HepG2 (cell line): ENCODE data around the gene MAP3K8. TPM values are rescaled to one million over a fixed set of nuclear protein-coding genes. Genes with fewer than 3 reads are reported as not detected.

Source experiments
- ATAC-seq: fragments of 200-7000 bp; cut with Tn5 transposase; 3 replicates; pipeline ENCODE4 v1.9.1; 2020; ENCODE audit warnings: mild to moderate bottlenecking, moderate library complexity
- BruUV-seq: library from RNA; stranded (reverse); fragments of 400-500 nt; replicated peaks from 2 replicates; lab custom pipeline; 2021; lab: Mats Ljungman, UMichigan
- CTCF ChIA-PET: fragments of 300-600 bp; formaldehyde crosslinking; extraction: SDS; loops from one replicate; lab custom pipeline; 2021; ENCODE audit warnings: low total read pairs, inconsistent platforms, low intra/inter-chr PET ratio; lab: Yijun Ruan, JAX
- POLR2A ChIA-PET: fragments of 350-600 bp; sonication (Branson Sonifier 250); formaldehyde crosslinking; loops from one replicate; lab custom pipeline; 2020; ENCODE audit warnings: antibody characterized with exemption, inconsistent platforms; lab: Yijun Ruan, JAX
- DNase-seq: peaks from one replicate; pipeline ENCODE4 v3.0.0-alpha.2; 2015; ENCODE audit warnings: low spot score
- FAIRE-seq: peaks from 3 replicates; lab custom pipeline; 2011; peaks lifted over from hg19 to GRCh38; lab: Jason Lieb, UNC
- H2AFZ ChIP-seq: one replicate; pipeline ENCODE4 v1.6.1; 2011; ENCODE audit warnings: low read length, inconsistent platforms
- H3K27ac ChIP-seq: fragments of 300-600 bp; 3 replicates; pipeline ENCODE4 v1.8.0; 2011; ENCODE audit warnings: mixed run types, mild to moderate bottlenecking, mixed read lengths, low read length, inconsistent platforms; ENCODE audit not compliant: insufficient read depth; ENCODE audit errors: extremely low read length
- H3K27me3 ChIP-seq, 2 experiments: fragments of 200-600 bp in 1 of 2; 2 replicates in 1 of 2; 3 replicates in 1 of 2; pipeline versions ENCODE4 v1.6.0 to v1.8.0; 2011; ENCODE audit warnings: low read length in 2 of 2, mild to moderate bottlenecking in 2 of 2, moderate library complexity in 2 of 2, inconsistent platforms in 1 of 2; ENCODE audit not compliant: insufficient read depth in 2 of 2, control insufficient read depth in 1 of 2
- H3K36me3 ChIP-seq, 2 experiments: fragments of 200-600 bp in 1 of 2; replicated peaks in 1 of 2; 2 replicates in 1 of 2; 3 replicates in 1 of 2; pipeline versions ENCODE4 v1.5.1 to v1.8.0; 2011; ENCODE audit warnings: low read length in 2 of 2, inconsistent platforms in 1 of 2; ENCODE audit not compliant: insufficient read depth in 2 of 2, control insufficient read depth in 1 of 2
- H3K4me1 ChIP-seq: 2 replicates; pipeline ENCODE4 v1.5.1; 2012; ENCODE audit warnings: low read length, inconsistent platforms; ENCODE audit not compliant: insufficient read depth
- H3K4me2 ChIP-seq: 2 replicates; pipeline ENCODE4 v1.6.0; 2011; ENCODE audit warnings: low read depth, low read length, inconsistent platforms
- H3K4me3 ChIP-seq, 3 experiments: fragments of 200-600 bp in 1 of 3; sonication (generic), shearing (Covaris generic) in 1 of 3; replicated peaks in 1 of 3; 2 replicates each; pipeline ENCODE4 v1.5.1; 2011 to 2016; ENCODE audit warnings: low read length in 3 of 3, inconsistent platforms in 2 of 3, low read depth in 2 of 3, mild to moderate bottlenecking in 2 of 3, control low read depth in 1 of 3, mixed read lengths in 1 of 3; ENCODE audit not compliant: insufficient read depth in 1 of 3
- H3K79me2 ChIP-seq: one replicate; pipeline ENCODE4 v1.6.1; 2011; ENCODE audit warnings: low read length, inconsistent platforms; ENCODE audit not compliant: insufficient read depth
- H3K9ac ChIP-seq: 2 replicates; pipeline ENCODE4 v1.6.0; 2011; ENCODE audit warnings: mild to moderate bottlenecking, low read depth, low read length, inconsistent platforms; ENCODE audit not compliant: insufficient read depth
- H3K9me3 ChIP-seq: 2 replicates; pipeline ENCODE4 v1.5.1; 2012; ENCODE audit warnings: mild to moderate bottlenecking, low read length
- H4K20me1 ChIP-seq: 2 replicates; pipeline ENCODE4 v1.6.0; 2011; ENCODE audit warnings: inconsistent platforms, mild to moderate bottlenecking, low read length, moderate library complexity; ENCODE audit not compliant: insufficient read depth
- BRCA1 ChIP-seq: sonication (generic); formaldehyde crosslinking; IDR thresholded peaks from 2 replicates; pipeline ENCODE4 v1.4.0; 2020; ENCODE audit warnings: missing genetic modification reagents
- HIVEP1 ChIP-seq: sonication (generic); formaldehyde crosslinking; IDR thresholded peaks from 2 replicates; pipeline ENCODE4 v1.4.0; 2020; ENCODE audit warnings: mild to moderate bottlenecking, missing genetic modification reagents
- IRX3 ChIP-seq: sonication (generic); formaldehyde crosslinking; IDR thresholded peaks from 2 replicates; pipeline ENCODE4 v1.8.1; 2023; ENCODE audit warnings: mild to moderate bottlenecking, low read depth, missing genetic modification reagents, borderline replicate concordance
- MIER2 ChIP-seq: IDR thresholded peaks from 2 replicates; pipeline ENCODE4 v1.6.1; 2016; ENCODE audit warnings: missing biosample characterization, missing genetic modification reagents
- MXI1 ChIP-seq: IDR thresholded peaks from 3 replicates; pipeline ENCODE4 v1.6.1; 2012; ENCODE audit warnings: low read depth, low read length, inconsistent platforms, borderline replicate concordance
- NCOA1 ChIP-seq: sonication (generic); formaldehyde crosslinking; IDR thresholded peaks from 2 replicates; pipeline ENCODE4 v1.9.0; 2021; ENCODE audit warnings: missing genetic modification reagents
- YEATS4 ChIP-seq: sonication (generic); formaldehyde crosslinking; IDR thresholded peaks from 2 replicates; pipeline ENCODE4 v1.4.0; 2020; ENCODE audit warnings: missing genetic modification reagents, borderline replicate concordance
- ZNF143 ChIP-seq: sonication (generic); formaldehyde crosslinking; IDR thresholded peaks from 2 replicates; pipeline ENCODE4 v1.4.0; 2020; ENCODE audit warnings: missing genetic modification reagents
- ZNF280D ChIP-seq: sonication (generic); formaldehyde crosslinking; IDR thresholded peaks from 2 replicates; pipeline ENCODE4 v1.5.1; 2020; ENCODE audit warnings: mild to moderate bottlenecking, missing genetic modification reagents
- ZNF33A ChIP-seq: sonication (generic); formaldehyde crosslinking; IDR thresholded peaks from 2 replicates; pipeline ENCODE4 v1.5.1; 2020; ENCODE audit warnings: missing genetic modification reagents, mild to moderate bottlenecking, moderate library complexity, borderline replicate concordance
- ZNF33B ChIP-seq: sonication (generic); formaldehyde crosslinking; IDR thresholded peaks from 2 replicates; pipeline ENCODE4 v1.5.1; 2020; ENCODE audit warnings: mild to moderate bottlenecking, missing genetic modification reagents
- ZNF646 ChIP-seq: sonication (generic); formaldehyde crosslinking; IDR thresholded peaks from 2 replicates; pipeline ENCODE4 v1.9.0; 2021; ENCODE audit warnings: mild to moderate bottlenecking, missing genetic modification reagents
- ZNF766 ChIP-seq: sonication (generic); formaldehyde crosslinking; IDR thresholded peaks from 2 replicates; pipeline ENCODE4 v1.5.0; 2020; ENCODE audit warnings: missing genetic modification reagents, borderline replicate concordance
- ZNF784 ChIP-seq: sonication (generic); formaldehyde crosslinking; IDR thresholded peaks from 2 replicates; pipeline ENCODE4 v1.5.1; 2020; ENCODE audit warnings: missing genetic modification reagents, mild to moderate bottlenecking, borderline replicate concordance
- WGBS: methylation state at CpG from one replicate; pipeline ENCODE4 v1.1.6; 2017; ENCODE audit warnings: low lambda C conversion rate; 5-methylcytosine and 5-hydroxymethylcytosine counted together
- in situ Hi-C: cut with HindIII; loops from 2 replicates; pipeline ENCODE4 v1.10.0; 2017; ENCODE audit warnings: low pct_unique_long_range_greater_than_20kb; ENCODE audit not compliant: extremely low pct_ligation_motif_present
- intact Hi-C: fragments of 100-400 bp; cut with micrococcal nuclease; formaldehyde crosslinking; loops from one replicate; pipeline ENCODE4 v1.10.0; 2022; ENCODE audit not compliant: unreplicated experiment
- polyA plus RNA-seq, 8 experiments: library from polyadenylated mRNA; depleted of rRNA in 3 of 8; stranded (reverse) in 7 of 8; unstranded in 1 of 8; fragments of >200 nt; fragmentation: Illumina TruSeq in 4 of 8; extraction: Trizol in 4 of 8; gene quantifications; 2 replicates each; pipeline versions ENCODE4 v1.2.1 to v1.2.3, GENCODE V29; 2011 to 2016; ENCODE audit warnings: low read depth in 4 of 8, missing spikeins in 1 of 8, mixed read lengths in 1 of 8; ENCODE audit not compliant: insufficient read depth in 1 of 8
- total RNA-seq, 5 experiments: library from RNA; depleted of rRNA; stranded (reverse); fragments of >200 nt; fragmentation: Illumina TruSeq; extraction: Trizol; gene quantifications; 2 replicates each; pipeline ENCODE4 v1.2.3, GENCODE V29; 2016; ENCODE audit warnings: low read depth in 1 of 5

The MAP3K8 gene
- total and polyA plus RNA-seq, 2 of the 13 experiments (the other 11 are each of a cell fraction or from before 2014, with no cell fraction given), result 19.3 to 37.9 TPM

GRCh38 chr10:30456266-30456665 lies 22.3 kb downstream of the MAP3K8 start (continued):
- TF ChIP-seq ZNF280D (CRISPR knock-in tag) (no peak), IRX3 (CRISPR knock-in tag) (no peak), ZNF784 (CRISPR knock-in tag) (no peak)
- TF ChIP-seq, all 625 proteins: peak for 0

GRCh38 chr10:30459283-30459682 lies 25.3 kb downstream of the MAP3K8 start:
- ChIA-PET POLR2A (no interaction called here), CTCF (no interaction called here)
- no peak overlapping the region for H3K9ac ChIP-seq
- H4K20me1 ChIP-seq, result no peaks in the 10 kb centered on the region
- 0 out of 2 replicates have a peak, but pooled peaks cover 4% of the 10 kb centered on the region for H3K4me1 ChIP-seq
- H3K79me2 ChIP-seq, result no peaks in the 10 kb centered on the region
- no peak overlapping the region for H2AFZ ChIP-seq
- H3K9me3 ChIP-seq, result no peaks in the 10 kb centered on the region
- no peak overlapping the region for H3K4me2 ChIP-seq
- no peak overlapping the region for H3K27ac ChIP-seq
- no peak overlapping the region for H3K4me3 ChIP-seq
- DNase-seq, result no peak
- no peaks in the 10 kb centered on the region for H3K27me3 ChIP-seq
- FAIRE-seq, result no peak
- intact Hi-C loops (no loop called here), in situ Hi-C loops (no loop called here)
- ATAC-seq, result no peak
- H3K36me3 ChIP-seq, result peaks cover 21 to 67% of the 10 kb centered on the region in 2 experiments
- 91% methylated on average over 6 of the region's 6 CpGs for WGBS
- BruUV-seq, result no TSS peak
- TF ChIP-seq MIER2 (CRISPR knock-in tag), result no peak
- no peak for TF ChIP-seq ZNF646 (CRISPR knock-in tag)
- TF ChIP-seq HIVEP1, result no peak
- no peak for TF ChIP-seq ZNF143 (CRISPR knock-in tag)
- no peak for TF ChIP-seq ZNF766 (CRISPR knock-in tag)
- no peak for TF ChIP-seq ZNF33A (CRISPR knock-in tag)
- TF ChIP-seq YEATS4, result no peak
- TF ChIP-seq ZNF33B, result no peak
- no peak for TF ChIP-seq MXI1
- TF ChIP-seq BRCA1 (CRISPR knock-in tag), result no peak
- TF ChIP-seq NCOA1 (CRISPR knock-in tag), result no peak
